Pancreas (tissue), 10 donors: ENCODE measurements around the gene TMEM121B. TPM values are rescaled to one million over a fixed set of nuclear protein-coding genes. Genes with fewer than 3 reads are reported as not detected.

ENCODE experiments used
- ATAC-seq, 4 donors: fragments of 200-7000 bp; cut with Tn5 transposase; one replicate each; pipeline versions ENCODE4 v1.8.0 to v1.9.1; 2020; ENCODE audit warnings: mild to moderate bottlenecking in 4 of 4, moderate library complexity in 4 of 4
- DNase-seq, 6 donors: peaks; one replicate each; pipeline ENCODE4 v3.0.0-alpha.2; 2020
- FAIRE-seq: peaks from 2 replicates; lab custom pipeline; 2012; peaks lifted over from hg19 to GRCh38; lab: Jason Lieb, UNC
- H3K27ac ChIP-seq, 4 donors: fragments of 200-600 bp; sonication (generic); 1 replicate in 3 of 4; 2 replicates in 1 of 4; pipeline versions ENCODE4 v1.5.0 to v1.8.0; 2020
- H3K27me3 ChIP-seq, 4 donors: fragments of 200-600 bp; one replicate each; pipeline ENCODE4 v1.8.0; 2021
- H3K36me3 ChIP-seq, 3 donors: fragments of 200-600 bp; sonication (generic) in 1 of 3; one replicate each; pipeline versions ENCODE4 v1.5.0 to v1.8.0; 2020 to 2021
- H3K4me1 ChIP-seq, 3 donors: fragments of 200-600 bp; one replicate each; pipeline ENCODE4 v1.8.0; 2021
- H3K4me3 ChIP-seq, 4 donors: fragments of 200-600 bp; sonication (generic) in 2 of 4; one replicate each; pipeline versions ENCODE4 v1.5.0 to v1.8.0; 2020 to 2021
- H3K9me3 ChIP-seq, 4 donors: fragments of 200-600 bp; one replicate each; pipeline ENCODE4 v1.8.0; 2021
- CTCF ChIP-seq, 4 donors: fragments of 200-600 bp; sonication (generic) in 3 of 4; IDR thresholded peaks; one replicate each; pipeline versions ENCODE4 v1.5.0 to v1.8.0; 2021; ENCODE audit warnings: antibody characterized with exemption in 4 of 4
- WGBS, 2 donors: extraction: QIAGEN DNeasy Blood & Tissue Kit; methylation state at CpG; one replicate each; pipeline ENCODE4 v1.1.7; 2013; 5-methylcytosine and 5-hydroxymethylcytosine counted together
- intact Hi-C, 3 donors: fragments of 100-400 bp; cut with DNase I; formaldehyde crosslinking; loops; one replicate each; pipeline versions ENCODE4 v1.11.1 to v1.14.2; 2022
- polyA plus RNA-seq, 2 donors: library from polyadenylated mRNA; stranded (reverse); fragments of 200-250 nt; gene quantifications; one replicate each; pipeline ENCODE4 v1.2.3, GENCODE V29; 2013
- total RNA-seq, 6 donors: library from RNA; stranded (reverse); fragmentation: NEBNext Ultra II Directional in 4 of 6; extraction: Animal tissue kit (Norgen Biotek cat#: 25700) in 4 of 6; gene quantifications; one replicate each; pipeline versions ENCODE4 v1.2.1 to v1.2.4, GENCODE V29; 2021 to 2023
- donor health status: healthy with polysubstance abuse.
- donor health status: DM: no; HTN: no; CAD: no; lungs with moderate emphysema.
- donor health status: DM: no; HTN: no; CAD: no.
- donor health status: control.
- donor health status: control.
- donor health status: Bipolar disorder and iron deficiency.
- donor health status: DM: yes; HTN: yes; CAD: no.
- donor health status: DM: no; HTN: no; CAD: no.
- donor health status: DM: no; HTN: no; CAD: no.
- donor health status: DM: yes; HTN: yes; CAD: no.

Gene TMEM121B
- total and polyA plus RNA-seq, 8 donors, result 0.23 to 1.00 (median 0.60) TPM

DNA sequence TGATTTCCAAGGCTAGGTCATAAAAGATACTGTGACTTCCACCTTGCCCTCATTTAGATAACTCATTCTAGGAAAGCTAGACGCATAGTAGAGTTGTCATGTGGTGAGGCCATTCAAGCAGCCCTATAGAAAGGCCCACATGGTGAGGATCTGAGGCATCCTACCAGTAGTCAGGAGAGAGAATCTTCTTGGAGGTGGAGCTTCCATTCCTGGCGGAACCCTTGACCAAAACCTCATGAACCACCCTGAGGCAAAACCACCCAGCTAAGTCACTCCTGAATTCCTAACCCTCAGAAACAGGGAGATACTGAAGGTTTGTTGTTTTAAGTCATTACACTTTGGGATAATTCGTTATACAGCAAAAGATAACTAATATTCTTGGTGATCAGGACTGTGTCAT is 40.8 kb upstream of the TMEM121B start:
- intact Hi-C loops, result loop anchor here in 2 of 3 donors (10.0 kb wide), 2 partner anchors 77 to 353 kb away; partner anchors contain the start of gene IL17RA (in 1 of the 2)
- no peak for DNase-seq
- Histone ChIP-seq H3K27me3 (no peaks in the 10 kb centered on the region), H3K4me3 (no peak overlapping the region), H3K27ac (no peak overlapping the region), H3K9me3 (no peaks in the 10 kb centered on the region), H3K4me1 (peaks cover 0 to 17% (median 8%) of the 10 kb centered on the region in 3 donors), H3K36me3 (no peaks in the 10 kb centered on the region)
- no peak for TF ChIP-seq CTCF (IDR thresholded peaks at IDR 0.05)
- FAIRE-seq, result no peak
- WGBS, 2 donors, result 89 to 95% methylated on average over 3 of the region's 3 CpGs
- no peak for ATAC-seq

- WGBS, 2 donors, result 1 to 2% methylated on average over 35 of the region's 35 CpGs
- Histone ChIP-seq H3K27me3 (no peaks in the 10 kb centered on the region), H3K9me3 (no peaks in the 10 kb centered on the region), H3K4me1 (peaks cover 0 to 17% (median 8%) of the 10 kb centered on the region in 3 donors), H3K27ac (peak overlapping the region; percentile 76 to 89 (median 83)), H3K4me3 (peak overlapping the region; percentile 54 to 90 (median 64)), H3K36me3 (no peaks in the 10 kb centered on the region)
- ATAC-seq, result peak; percentile 35 to 68 (median 48)
- FAIRE-seq, result no peak
- no peak for TF ChIP-seq CTCF (IDR thresholded peaks at IDR 0.05)
- DNase-seq, result peak in 4 of 6 donors; percentile 21 to 71 (median 50)
- intact Hi-C loops, result no loop called here
Observed at GRCh38 chr22:17159504-17159951, 38.4 kb upstream of the TMEM121B start.

DNA sequence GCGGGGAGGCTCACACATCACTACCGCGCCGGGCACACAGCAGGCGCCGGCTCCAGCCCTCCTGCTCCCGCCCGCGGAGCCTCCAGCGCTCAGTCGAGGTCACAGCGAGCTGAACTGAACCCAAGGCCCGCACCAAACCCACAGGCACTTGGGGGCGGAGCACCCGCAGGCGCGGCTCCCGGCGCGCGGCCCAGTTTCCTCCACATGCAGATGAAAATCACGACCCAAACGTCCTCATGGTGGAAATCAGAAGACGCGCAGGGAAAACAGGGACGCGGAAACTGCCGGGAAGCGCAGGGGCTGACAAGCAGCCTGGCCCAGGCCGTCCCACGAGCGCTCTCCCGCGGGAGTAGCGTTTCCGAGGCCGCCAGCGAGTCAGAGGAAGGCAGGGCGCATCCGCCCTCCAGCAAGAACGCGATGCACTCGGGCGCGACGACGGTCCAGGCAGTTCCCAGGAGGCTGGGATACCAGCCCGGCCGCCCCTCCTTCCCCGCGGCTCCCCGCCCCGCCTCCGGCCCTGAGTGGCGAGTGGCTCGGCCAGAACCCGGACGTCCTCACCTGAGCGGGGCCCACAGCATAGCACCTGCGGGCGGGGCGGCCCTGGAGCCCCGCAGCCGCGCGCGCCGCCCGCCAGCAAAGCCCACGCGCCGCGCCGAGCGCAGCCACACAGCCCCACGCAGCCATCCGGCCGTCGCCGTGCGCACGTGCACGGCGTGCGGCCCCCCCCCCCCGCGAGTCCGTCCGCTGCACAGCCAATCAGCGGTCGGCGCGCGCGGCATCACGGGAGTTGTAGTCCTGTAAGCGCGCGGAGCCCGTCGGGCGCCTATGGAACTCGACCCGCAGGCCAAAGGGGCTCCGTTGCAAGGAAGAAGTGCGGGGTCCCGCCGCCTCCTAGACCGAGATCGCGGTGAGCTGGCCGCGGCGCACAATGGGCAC is 37.7 kb upstream of the TMEM121B start, which contains the start of gene HDHD5:
Gene HDHD5 (minus strand): TSS at position 710 of the 936 bp plus-strand sequence. CDS start 26 bp downstream, at position 684.
- Histone ChIP-seq H3K9me3 (no peaks in the 10 kb centered on the region), H3K27ac (peak within 1 kb of the TSS; percentile 76 to 89 (median 83)), H3K4me1 (peaks cover under 1 to 17% (median 8%) of the 10 kb centered on the region in 3 donors), H3K36me3 (no peaks in the 10 kb centered on the region), H3K27me3 (no peaks in the 10 kb centered on the region), H3K4me3 (peak within 1 kb of the TSS; percentile 54 to 90 (median 64))
- ATAC-seq (peak; percentile 89 to 95 (median 92)), DNase-seq (peak; percentile 86 to 96 (median 90)), FAIRE-seq (no peak)
- intact Hi-C loops, result no loop called here
- 0% methylated on average over 109 to 114 of the region's 114 CpGs for WGBS, 2 donors
- no peak for TF ChIP-seq CTCF (IDR thresholded peaks at IDR 0.05)

GRCh38 chr22:17158176-17158567 is 37.0 kb upstream of the TMEM121B start:
- intact Hi-C loops, result no loop called here
- ATAC-seq, result no peak
- H3K27ac ChIP-seq, result peak overlapping the region; percentile 76 to 89 (median 83)
- no peaks in the 10 kb centered on the region for H3K36me3 ChIP-seq
- no peak for TF ChIP-seq CTCF (IDR thresholded peaks at IDR 0.05)
- no peak for DNase-seq
- H3K9me3 ChIP-seq, result no peaks in the 10 kb centered on the region
- peaks cover 7 to 23% (median 8%) of the 10 kb centered on the region in 3 donors for H3K4me1 ChIP-seq
- H3K4me3 ChIP-seq, result peak overlapping the region; percentile 54 to 90 (median 64)
- no peak for FAIRE-seq
- H3K27me3 ChIP-seq, result no peaks in the 10 kb centered on the region
- 35 to 36% methylated on average over 17 of the region's 17 CpGs for WGBS, 2 donors
